ENCODE data around the gene XRRA1.
A peak's percentile ranks its signal among the peaks of the same experiment; 100 is the strongest.

The XRRA1 gene

GRCh38 chr11:74951226-74951625, 2.3 kb upstream of the XRRA1 start:
- no peak for DNase-seq (ENCODE audit: low read depth)

GRCh38 chr11:74950374-74950969, 1.6 kb upstream of the XRRA1 start:
- DNase-seq (ENCODE audit: low read depth): no peak

- no peak for DNase-seq (ENCODE audit: low read depth)
These were observed 854 bp upstream of the XRRA1 start for GRCh38 chr11:74949753-74950137.

- DNase-seq (ENCODE audit: low read depth): no peak
These were observed 369 bp downstream of the XRRA1 start for GRCh38 chr11:74948546-74948897.

GRCh38 chr11:74942073-74942759, 6.7 kb downstream of the XRRA1 start:
- DNase-seq (ENCODE audit: low read depth): no peak

GRCh38 chr11:74941492-74941891, 7.4 kb downstream of the XRRA1 start:
- DNase-seq (ENCODE audit: low read depth): no peak

GRCh38 chr11:74937696-74938475, 11.0 kb downstream of the XRRA1 start:
- no peak for DNase-seq (ENCODE audit: low read depth)

- DNase-seq (ENCODE audit: low read depth): no peak
These were observed 11.9 kb downstream of the XRRA1 start for GRCh38 chr11:74936976-74937375.

- DNase-seq (ENCODE audit: low read depth): no peak
These were observed 12.8 kb downstream of the XRRA1 start for GRCh38 chr11:74936087-74936486.

GRCh38 chr11:74935285-74935684, 13.6 kb downstream of the XRRA1 start:
- DNase-seq (ENCODE audit: low read depth): no peak

- DNase-seq (ENCODE audit: low read depth): no peak
These were observed 15.1 kb downstream of the XRRA1 start for GRCh38 chr11:74933765-74934164.

- no peak for DNase-seq (ENCODE audit: low read depth)
These were observed 16.1 kb downstream of the XRRA1 start for GRCh38 chr11:74932797-74933196.

GRCh38 chr11:74932169-74932568, 16.7 kb downstream of the XRRA1 start:
- DNase-seq (ENCODE audit: low read depth): no peak

GRCh38 chr11:74929431-74930363, 19.2 kb downstream of the XRRA1 start:
- peak; percentile 30 for DNase-seq (ENCODE audit: low read depth)

GRCh38 chr11:74927496-74927895, 21.4 kb downstream of the XRRA1 start:
- no peak for DNase-seq (ENCODE audit: low read depth)

GRCh38 chr11:74926304-74927030, 22.4 kb downstream of the XRRA1 start:
- no peak for DNase-seq (ENCODE audit: low read depth)

GRCh38 chr11:74925281-74925680, 23.6 kb downstream of the XRRA1 start:
- no peak for DNase-seq (ENCODE audit: low read depth)

GRCh38 chr11:74923125-74923524, 25.8 kb downstream of the XRRA1 start:
- no peak for DNase-seq (ENCODE audit: low read depth)

GRCh38 chr11:74909812-74910211, 39.1 kb downstream of the XRRA1 start:
- no peak for DNase-seq (ENCODE audit: low read depth)

- DNase-seq (ENCODE audit: low read depth): no peak
These were observed 39.5 kb downstream of the XRRA1 start for GRCh38 chr11:74909385-74909784.

GRCh38 chr11:74905326-74905725, 43.6 kb downstream of the XRRA1 start:
- no peak for DNase-seq (ENCODE audit: low read depth)

GRCh38 chr11:74902342-74902741, 46.5 kb downstream of the XRRA1 start:
- no peak for DNase-seq (ENCODE audit: low read depth)
